SU-DHL-6 (cell line): ENCODE results near the gene SUCLG2.

Experiments used
- H2AFZ ChIP-seq: fragments of 200-600 bp; sonication (generic); 2 replicates; pipeline ENCODE4 v1.6.1; 2014; ENCODE audit warnings: low read depth, mild to moderate bottlenecking, moderate library complexity, mixed read lengths, antibody characterized with exemption, low read length; ENCODE audit not compliant: severe bottlenecking
- H3F3A ChIP-seq: fragments of 200-600 bp; shearing (Covaris generic); 2 replicates; pipeline ENCODE4 v1.6.0; 2016; ENCODE audit warnings: antibody characterized with exemption, mild to moderate bottlenecking; ENCODE audit not compliant: insufficient read depth
- H3K27ac ChIP-seq: fragments of 200-600 bp; sonication (generic); 2 replicates; pipeline ENCODE4 v1.5.1; 2016; ENCODE audit warnings: low read depth, mild to moderate bottlenecking, low read length, moderate library complexity, mixed read lengths
- H3K27me3 ChIP-seq: fragments of 200-600 bp; sonication (generic), shearing (Covaris generic); 2 replicates; pipeline ENCODE4 v1.6.0; 2014; ENCODE audit warnings: mild to moderate bottlenecking, low read length
- H3K36me3 ChIP-seq: fragments of 200-600 bp; sonication (generic); 2 replicates; pipeline ENCODE4 v1.6.1; 2014; ENCODE audit warnings: mild to moderate bottlenecking, low read length, mixed read lengths
- H3K4me2 ChIP-seq: fragments of 300-600, 200-600 bp; shearing (Covaris generic), sonication (generic); 2 replicates; pipeline ENCODE4 v1.6.0; 2014; ENCODE audit warnings: low read length, low read depth, mild to moderate bottlenecking; ENCODE audit not compliant: poor library complexity, severe bottlenecking
- H3K4me3 ChIP-seq: fragments of 200-600 bp; sonication (generic); 2 replicates; pipeline ENCODE4 v1.5.1; 2014; ENCODE audit warnings: antibody characterized with exemption, low read length, mild to moderate bottlenecking, mixed read lengths; ENCODE audit not compliant: insufficient read depth, poor library complexity, severe bottlenecking
- H3K79me2 ChIP-seq: fragments of 200-600 bp; sonication (generic); 2 replicates; pipeline ENCODE4 v1.6.1; 2014; ENCODE audit warnings: mild to moderate bottlenecking, low read length, moderate library complexity; ENCODE audit not compliant: insufficient read depth
- H3K9ac ChIP-seq: fragments of 200-600 bp; sonication (generic); 2 replicates; pipeline ENCODE4 v1.7.0; 2014; ENCODE audit warnings: mild to moderate bottlenecking, low read length
- H3K9me2 ChIP-seq: fragments of 200-600 bp; sonication (generic); replicated peaks from 2 replicates; pipeline ENCODE4 v1.6.1; 2014; ENCODE audit warnings: low read length; ENCODE audit not compliant: insufficient read depth
- H3K9me3 ChIP-seq: fragments of 200-600 bp; sonication (generic); 2 replicates; pipeline ENCODE4 v1.6.1; 2014; ENCODE audit warnings: low read length, mixed read lengths; ENCODE audit not compliant: insufficient read depth
- H4K20me1 ChIP-seq: fragments of 200-600 bp; sonication (generic); 2 replicates; pipeline ENCODE4 v1.6.1; 2014; ENCODE audit warnings: low read depth, mild to moderate bottlenecking, antibody characterized with exemption, low read length, moderate library complexity, mixed read lengths
- CTCF ChIP-seq: fragments of 200-600 bp; sonication (generic); IDR thresholded peaks from one replicate; pipeline ENCODE4 v1.5.1; 2017; ENCODE audit warnings: antibody characterized with exemption, mild to moderate bottlenecking, low read length, moderate library complexity; ENCODE audit not compliant: insufficient read depth, poor library complexity, severe bottlenecking
- EZH2phosphoT487 ChIP-seq: fragments of 200-600 bp; sonication (generic), shearing (Covaris generic); conservative IDR thresholded peaks from 2 replicates; pipeline ENCODE4 v1.6.1; 2018; ENCODE audit warnings: mild to moderate bottlenecking, antibody characterized with exemption, low read length, moderate library complexity, mixed read lengths

Gene SUCLG2

GRCh38 chr3:67376416-67376815 lies 278.0 kb downstream of the SUCLG2 start:
- H3K27ac ChIP-seq: no peak overlapping the region
- no peaks in the 10 kb centered on the region for H3F3A ChIP-seq
- H3K9ac ChIP-seq: no peak overlapping the region
- no peaks in the 10 kb centered on the region for H3K9me2 ChIP-seq
- H3K9me3 ChIP-seq: no peaks in the 10 kb centered on the region
- H3K27me3 ChIP-seq: no peaks in the 10 kb centered on the region
- TF ChIP-seq EZH2phosphoT487 (no peak), CTCF (no peak)
- no peaks in the 10 kb centered on the region for H3K36me3 ChIP-seq
- no peak overlapping the region for H3K4me2 ChIP-seq
- no peaks in the 10 kb centered on the region for H3K79me2 ChIP-seq
- H3K4me3 ChIP-seq: no peak overlapping the region
- H2AFZ ChIP-seq: no peak overlapping the region
- no peaks in the 10 kb centered on the region for H4K20me1 ChIP-seq

DNA sequence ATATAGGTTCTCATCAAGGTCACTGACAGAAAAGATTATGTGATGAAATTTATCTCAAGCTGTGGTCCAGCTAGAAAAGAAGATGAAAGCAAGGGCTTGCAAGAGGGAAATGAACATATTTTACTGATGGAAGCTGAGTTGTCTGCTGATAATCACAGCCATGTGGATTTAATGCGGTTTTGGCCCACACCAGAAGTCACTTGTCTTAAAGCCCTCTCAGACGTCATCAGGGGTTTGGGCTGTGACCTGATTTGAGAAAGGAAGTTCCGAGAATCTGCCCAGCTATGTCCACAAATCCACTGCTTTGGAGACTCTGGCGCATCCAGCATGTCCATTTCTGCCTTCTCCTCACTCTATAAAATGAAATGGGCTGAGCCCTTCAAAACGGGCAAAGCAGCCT lies 278.4 kb downstream of the SUCLG2 start:
- Histone ChIP-seq H3K27ac (no peak overlapping the region), H3K4me2 (no peak overlapping the region), H3K36me3 (no peaks in the 10 kb centered on the region), H2AFZ (no peak overlapping the region), H4K20me1 (no peaks in the 10 kb centered on the region), H3F3A (no peaks in the 10 kb centered on the region), H3K9me2 (no peaks in the 10 kb centered on the region), H3K79me2 (no peaks in the 10 kb centered on the region), H3K9ac (no peak overlapping the region), H3K27me3 (no peaks in the 10 kb centered on the region), H3K4me3 (no peak overlapping the region), H3K9me3 (no peaks in the 10 kb centered on the region)
- TF ChIP-seq EZH2phosphoT487 (no peak), CTCF (no peak)

- TF ChIP-seq EZH2phosphoT487 (no peak), CTCF (no peak)
- Histone ChIP-seq H3K4me2 (no peak overlapping the region), H3K36me3 (no peaks in the 10 kb centered on the region), H3K27me3 (no peaks in the 10 kb centered on the region), H3K9me2 (no peaks in the 10 kb centered on the region), H3K9ac (no peak overlapping the region), H3K79me2 (no peaks in the 10 kb centered on the region), H2AFZ (no peak overlapping the region), H3K27ac (no peak overlapping the region), H4K20me1 (no peaks in the 10 kb centered on the region), H3K4me3 (no peak overlapping the region), H3F3A (0 out of 2 replicates have a peak, but pooled peaks cover 3% of the 10 kb centered on the region), H3K9me3 (no peaks in the 10 kb centered on the region)
Observed at GRCh38 chr3:67362686-67363085, 291.7 kb downstream of the SUCLG2 start.

DNA sequence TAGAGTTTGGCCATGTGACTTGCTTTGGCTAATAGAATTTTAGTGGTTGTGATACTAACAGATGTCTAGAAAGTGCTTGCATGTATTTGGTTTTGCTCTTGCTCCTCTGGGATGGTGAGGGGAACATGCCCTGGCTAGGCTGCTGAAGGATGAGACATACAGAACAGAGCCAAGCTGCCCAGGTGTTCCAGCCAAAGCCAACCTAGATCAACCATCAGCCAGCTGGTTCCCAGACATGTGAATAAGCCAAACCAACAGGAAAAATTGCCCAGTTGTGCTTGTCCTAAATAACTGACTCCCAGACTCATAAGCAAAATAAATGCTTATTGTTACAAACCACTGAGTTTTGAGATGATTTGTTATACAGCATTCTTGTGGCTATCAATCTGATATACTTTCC lies 292.6 kb downstream of the SUCLG2 start:
- H3K9me2 ChIP-seq: no peaks in the 10 kb centered on the region
- H3K79me2 ChIP-seq: no peaks in the 10 kb centered on the region
- no peaks in the 10 kb centered on the region for H3K9me3 ChIP-seq
- H3K4me3 ChIP-seq: no peak overlapping the region
- H4K20me1 ChIP-seq: no peaks in the 10 kb centered on the region
- no peak overlapping the region for H3K4me2 ChIP-seq
- no peak overlapping the region for H2AFZ ChIP-seq
- H3K9ac ChIP-seq: no peak overlapping the region
- 0 out of 2 replicates have a peak, but pooled peaks cover under 1% of the 10 kb centered on the region for H3F3A ChIP-seq
- no peak overlapping the region for H3K27ac ChIP-seq
- H3K27me3 ChIP-seq: no peaks in the 10 kb centered on the region
- TF ChIP-seq EZH2phosphoT487 (no peak), CTCF (no peak)
- no peaks in the 10 kb centered on the region for H3K36me3 ChIP-seq
